Sigmoid colon (tissue), 7 donors: ENCODE results near the gene DTNA. TPM values are rescaled to one million over a fixed set of nuclear protein-coding genes. Genes with fewer than 3 reads are reported as not detected.

Source experiments
- DNase-seq: peaks from one replicate; pipeline ENCODE4 v3.0.0-alpha.2; 2019
- H3K27ac ChIP-seq, 4 donors: fragments of 200-600 bp; sonication (generic); one replicate each; pipeline ENCODE4 v1.5.1; 2016 to 2019; ENCODE audit warnings: mild to moderate bottlenecking in 1 of 4
- H3K27me3 ChIP-seq, 3 donors: fragments of 200-600 bp; sonication (generic); one replicate each; pipeline ENCODE4 v1.5.1; 2019; ENCODE audit warnings: mild to moderate bottlenecking in 1 of 3
- H3K36me3 ChIP-seq, 4 donors: fragments of 200-600 bp; sonication (generic); one replicate each; pipeline ENCODE4 v1.5.1; 2016 to 2019
- H3K4me1 ChIP-seq, 4 donors: fragments of 200-600 bp; sonication (generic); one replicate each; pipeline ENCODE4 v1.5.1; 2017 to 2019
- H3K4me3 ChIP-seq, 4 donors: fragments of 200-600 bp; sonication (generic); one replicate each; pipeline ENCODE4 v1.5.1; 2017 to 2019; ENCODE audit warnings: mild to moderate bottlenecking in 2 of 4, moderate library complexity in 1 of 4
- H3K9me3 ChIP-seq, 4 donors: fragments of 200-600 bp in 3 of 4; sonication (generic) in 3 of 4; one replicate each; pipeline versions ENCODE4 v1.5.1 to v1.6.1; 2013 to 2019
- CTCF ChIP-seq, 4 experiments: fragments of 450-650 bp in 3 of 4; fragments of 200-600 bp in 1 of 4; IDR thresholded peaks; one replicate each; pipeline ENCODE4 v1.5.1; 2016 to 2019; ENCODE audit warnings: antibody characterized with exemption in 4 of 4, mild to moderate bottlenecking in 3 of 4, moderate library complexity in 2 of 4
- EP300 ChIP-seq, 4 donors: sonication (generic); formaldehyde crosslinking; IDR thresholded peaks; one replicate each; pipeline ENCODE4 v1.6.1; 2017; ENCODE audit warnings: antibody characterized with exemption in 4 of 4
- POLR2A ChIP-seq, 2 donors: fragments of 450-650 bp; IDR thresholded peaks; one replicate each; pipeline ENCODE4 v1.6.1; 2016; ENCODE audit warnings: antibody characterized with exemption in 2 of 2, mild to moderate bottlenecking in 2 of 2, moderate library complexity in 2 of 2
- POLR2AphosphoS5 ChIP-seq, 4 donors: sonication (generic); formaldehyde crosslinking; IDR thresholded peaks; one replicate each; pipeline ENCODE4 v1.6.1; 2017; ENCODE audit warnings: antibody characterized with exemption in 4 of 4
- WGBS, 2 donors: extraction: QIAGEN DNeasy Blood & Tissue Kit; methylation state at CpG; one replicate each; pipeline ENCODE4 v1.1.7; 2013; 5-methylcytosine and 5-hydroxymethylcytosine counted together
- intact Hi-C: fragments of 100-400 bp; cut with DNase I; formaldehyde crosslinking; loops from one replicate; pipeline ENCODE4 v1.15.1; 2023
- polyA plus RNA-seq, 3 donors: library from polyadenylated mRNA; stranded (reverse); fragments of 200-250 nt; gene quantifications; one replicate each; pipeline ENCODE4 v1.2.3, GENCODE V29; 2013
- total RNA-seq, 4 donors: library from RNA; depleted of rRNA; stranded (reverse); fragments of >200 nt; gene quantifications; one replicate each; pipeline ENCODE4 v1.1.0, GENCODE V29; 2016
- donor health status: healthy with polysubstance abuse.
- donor health status: Bipolar disorder and iron deficiency.
- donor health status: healthy.

Gene DTNA
- total and polyA plus RNA-seq, 7 donors = 1.4 to 140 (median 71.9) TPM

DNA sequence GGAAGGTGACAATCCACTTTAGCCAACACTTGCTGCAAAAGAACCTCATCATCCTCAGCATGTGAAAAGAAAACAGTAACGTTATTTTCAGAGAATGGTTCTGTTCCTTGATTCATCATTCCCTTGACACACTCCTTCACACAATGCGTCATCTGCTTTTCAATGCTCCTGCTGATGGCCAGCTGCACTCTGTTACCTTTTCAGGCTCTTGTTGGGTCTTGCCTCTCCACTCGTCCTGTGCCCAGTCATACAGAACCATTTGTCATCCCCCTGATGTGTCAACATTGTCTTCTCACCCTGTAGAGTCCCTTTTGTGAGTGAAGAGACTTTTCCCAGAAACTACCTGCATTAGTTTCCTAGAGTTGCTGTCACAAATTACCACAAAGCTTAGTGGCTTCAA is 12.2 kb upstream of the DTNA start:
- H3K4me1 ChIP-seq = peaks cover 0 to 33% (median 21%) of the 10 kb centered on the region in 4 donors
- no peak for DNase-seq
- WGBS, 2 donors = 86 to 90% methylated on average over 3 of the region's 3 CpGs
- TF ChIP-seq POLR2AphosphoS5 (IDR thresholded peaks at IDR 0.05) = no peak
- TF ChIP-seq EP300 (IDR thresholded peaks at IDR 0.05) = no peak
- no peak for TF ChIP-seq CTCF (IDR thresholded peaks at IDR 0.05)
- TF ChIP-seq POLR2A (IDR thresholded peaks at IDR 0.05) = no peak
- H3K9me3 ChIP-seq = no peaks in the 10 kb centered on the region
- H3K4me3 ChIP-seq = no peak overlapping the region
- no peak overlapping the region for H3K27ac ChIP-seq
- H3K36me3 ChIP-seq = no peaks in the 10 kb centered on the region
- no peaks in the 10 kb centered on the region for H3K27me3 ChIP-seq
- intact Hi-C loops = no loop called here

DNA sequence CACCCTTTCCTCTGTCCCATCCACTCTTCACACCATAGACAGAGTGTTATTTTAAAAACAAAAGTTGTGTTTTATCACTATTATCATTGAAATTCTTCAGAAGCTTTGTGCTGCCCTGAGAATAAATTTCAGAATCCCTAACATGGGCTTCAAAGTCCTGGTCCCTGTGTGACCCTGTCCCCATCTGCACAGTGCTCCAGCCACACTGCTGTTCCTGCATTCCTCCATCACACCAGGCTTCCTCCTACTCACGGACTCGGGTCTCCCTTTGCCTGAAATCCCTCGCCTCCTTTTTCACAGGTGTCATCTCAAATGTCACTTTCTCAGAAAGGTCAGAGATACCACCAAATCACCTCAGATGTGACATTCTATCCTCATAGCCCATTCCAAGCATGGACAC is 8.2 kb upstream of the DTNA start:
- intact Hi-C loops = no loop called here
- 87 to 91% methylated on average over 3 of the region's 3 CpGs for WGBS, 2 donors

GRCh38 chr18:34702814-34703213 is 7.3 kb upstream of the DTNA start:
- no peak overlapping the region for H3K27ac ChIP-seq
- no peaks in the 10 kb centered on the region for H3K9me3 ChIP-seq
- no peak overlapping the region for H3K4me3 ChIP-seq
- intact Hi-C loops = no loop called here
- 45 to 72% methylated on average over 3 of the region's 3 CpGs for WGBS, 2 donors
- DNase-seq = no peak
- H3K27me3 ChIP-seq = no peaks in the 10 kb centered on the region
- TF ChIP-seq EP300 (IDR thresholded peaks at IDR 0.05) = no peak
- no peak for TF ChIP-seq POLR2AphosphoS5 (IDR thresholded peaks at IDR 0.05)
- no peak for TF ChIP-seq POLR2A (IDR thresholded peaks at IDR 0.05)
- TF ChIP-seq CTCF (IDR thresholded peaks at IDR 0.05) = no peak
- H3K36me3 ChIP-seq = no peaks in the 10 kb centered on the region
- peaks cover 0 to 29% (median 21%) of the 10 kb centered on the region in 4 donors for H3K4me1 ChIP-seq

More for the DNA sequence above, 8.2 kb upstream of the DTNA start:
- TF ChIP-seq POLR2A (IDR thresholded peaks at IDR 0.05) (no peak), EP300 (IDR thresholded peaks at IDR 0.05) (no peak), POLR2AphosphoS5 (IDR thresholded peaks at IDR 0.05) (no peak), CTCF (IDR thresholded peaks at IDR 0.05) (no peak)
- H3K4me3 ChIP-seq = no peak overlapping the region
- no peaks in the 10 kb centered on the region for H3K9me3 ChIP-seq
- peaks cover 0 to 21% (median 13%) of the 10 kb centered on the region in 4 donors for H3K4me1 ChIP-seq
- H3K27ac ChIP-seq = no peak overlapping the region
- DNase-seq = no peak
- H3K36me3 ChIP-seq = no peaks in the 10 kb centered on the region
- H3K27me3 ChIP-seq = no peaks in the 10 kb centered on the region

DNA sequence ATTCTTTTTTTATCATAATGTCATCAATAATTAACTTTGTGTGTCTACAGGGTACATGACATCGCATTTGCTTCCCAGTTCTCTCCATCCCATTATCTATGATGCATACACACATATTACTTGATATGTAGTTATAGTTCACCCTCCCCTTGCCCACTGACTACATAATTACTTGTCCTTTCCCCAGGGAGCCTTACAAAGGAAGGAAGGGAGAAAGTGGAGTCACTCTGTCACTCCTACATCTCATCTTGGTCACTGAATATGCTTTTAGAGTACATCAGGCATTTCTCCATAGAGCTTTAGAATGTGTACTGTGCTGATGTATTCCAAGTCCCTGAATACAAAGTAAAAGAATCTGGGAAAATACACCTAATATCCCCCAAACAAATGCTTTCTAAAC is 6.0 kb upstream of the DTNA start:
- WGBS, 2 donors = 60 to 90% methylated on average over 1 of the region's 1 CpG
- no peak for TF ChIP-seq EP300 (IDR thresholded peaks at IDR 0.05)
- Histone ChIP-seq H3K4me1 (peaks cover 0 to 42% (median 34%) of the 10 kb centered on the region in 4 donors), H3K27me3 (no peaks in the 10 kb centered on the region), H3K36me3 (no peaks in the 10 kb centered on the region), H3K27ac (no peak overlapping the region), H3K9me3 (no peaks in the 10 kb centered on the region), H3K4me3 (no peak overlapping the region)
- DNase-seq = no peak
- intact Hi-C loops = no loop called here

DNA sequence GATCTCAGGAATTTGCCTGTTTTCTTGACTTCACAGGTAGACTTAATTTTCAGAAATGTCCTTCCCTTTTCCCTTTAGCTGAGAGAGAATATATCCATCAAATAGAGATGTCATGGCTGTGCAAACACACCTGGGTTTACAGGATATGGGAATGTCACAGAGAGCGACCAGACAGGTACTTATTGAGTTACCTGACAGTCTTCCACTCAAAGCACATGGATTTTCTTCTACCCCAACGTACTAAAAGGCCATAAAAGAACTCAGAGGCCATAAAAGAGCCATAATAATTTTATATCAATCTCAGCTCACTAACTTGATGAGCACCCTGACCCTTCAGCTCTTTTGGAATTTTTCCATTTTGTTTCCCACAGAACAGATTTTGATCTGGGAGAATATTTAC is 5.3 kb upstream of the DTNA start:
- H3K4me1 ChIP-seq = peaks cover 0 to 49% (median 41%) of the 10 kb centered on the region in 4 donors
- H3K4me3 ChIP-seq = no peak overlapping the region
- H3K27ac ChIP-seq = no peak overlapping the region
- no peak for DNase-seq
- no peaks in the 10 kb centered on the region for H3K36me3 ChIP-seq
- no peaks in the 10 kb centered on the region for H3K9me3 ChIP-seq
- no peaks in the 10 kb centered on the region for H3K27me3 ChIP-seq
- TF ChIP-seq CTCF (IDR thresholded peaks at IDR 0.05) = no peak
- TF ChIP-seq EP300 (IDR thresholded peaks at IDR 0.05) = no peak
- TF ChIP-seq POLR2A (IDR thresholded peaks at IDR 0.05) = no peak
- no peak for TF ChIP-seq POLR2AphosphoS5 (IDR thresholded peaks at IDR 0.05)
- intact Hi-C loops = loop anchor here (5.0 kb wide), 3 partner anchors 43 to 113 kb away; no protein-coding TSS in a partner anchor
- 19 to 59% methylated on average over 2 of the region's 2 CpGs for WGBS, 2 donors
